PC-9 (cell line): ENCODE measurements around the gene LDHB. TPM values are rescaled to one million over a fixed set of nuclear protein-coding genes. Genes with fewer than 3 reads are reported as not detected.

Experiments
- BruUV-seq: library from RNA; stranded (reverse); fragments of 400-500 nt; replicated peaks from 2 replicates; lab custom pipeline; 2021; lab: Mats Ljungman, UMichigan
- CTCF ChIA-PET: fragments of 300-600 bp; sonication (Branson Sonifier 250); formaldehyde crosslinking; loops from one replicate; lab custom pipeline; 2022; ENCODE audit warnings: antibody characterized with exemption; lab: Charles Lee
- POLR2A ChIA-PET: fragments of 300-600 bp; sonication (Branson Sonifier 250); formaldehyde crosslinking; loops from one replicate; lab custom pipeline; 2022; ENCODE audit warnings: antibody characterized with exemption; ENCODE audit not compliant: unreplicated experiment; lab: Charles Lee
- DNase-seq, 2 experiments: peaks; one replicate each; pipeline versions ENCODE4 v3.0.0 to v3.0.0-alpha.2; 2015 to 2022; ENCODE audit warnings: mixed read lengths in 1 of 2
- H2AFZ ChIP-seq: fragments of 200-600 bp; sonication (generic); 2 replicates; pipeline ENCODE4 v1.8.1; 2017; ENCODE audit warnings: antibody characterized with exemption
- H3F3A ChIP-seq: fragments of 200-600 bp; sonication (generic); 2 replicates; pipeline ENCODE4 v1.8.1; 2017; ENCODE audit warnings: antibody characterized with exemption, mild to moderate bottlenecking, low read depth; ENCODE audit not compliant: insufficient read depth
- H3K27ac ChIP-seq: fragments of 200-600 bp; sonication (generic); 2 replicates; pipeline ENCODE4 v1.6.1; 2016; ENCODE audit warnings: mixed run types
- H3K27me3 ChIP-seq: fragments of 200-600 bp; sonication (generic); 2 replicates; pipeline ENCODE4 v1.6.1; 2016; ENCODE audit warnings: low read depth, mixed run types; ENCODE audit not compliant: insufficient read depth
- H3K36me3 ChIP-seq: fragments of 200-600 bp; sonication (generic); 2 replicates; pipeline ENCODE4 v1.6.1; 2016; ENCODE audit warnings: low read depth, mixed run types
- H3K4me1 ChIP-seq: fragments of 200-600 bp; sonication (generic); replicated peaks from 2 replicates; pipeline ENCODE4 v1.6.1; 2016; ENCODE audit warnings: mixed run types; ENCODE audit not compliant: insufficient read depth
- H3K4me2 ChIP-seq: fragments of 200-600 bp; sonication (generic); 2 replicates; pipeline ENCODE4 v1.6.1; 2017; ENCODE audit warnings: mixed run types
- H3K4me3 ChIP-seq: fragments of 200-600 bp; sonication (generic); 2 replicates; pipeline ENCODE4 v1.6.1; 2016; ENCODE audit warnings: mixed run types
- H3K79me2 ChIP-seq: fragments of 200-600 bp; sonication (generic); 2 replicates; pipeline ENCODE4 v1.6.1; 2017; ENCODE audit warnings: low read depth, mixed run types
- H3K9me2 ChIP-seq: fragments of 200-600 bp; sonication (generic); 2 replicates; pipeline ENCODE4 v1.8.1; 2017; ENCODE audit warnings: mild to moderate bottlenecking; ENCODE audit not compliant: insufficient read depth
- H3K9me3 ChIP-seq: fragments of 200-600 bp; sonication (generic); 2 replicates; pipeline ENCODE4 v1.8.1; 2016; ENCODE audit warnings: low read depth; ENCODE audit not compliant: insufficient read depth
- H4K20me1 ChIP-seq: fragments of 200-600 bp; sonication (generic); 2 replicates; pipeline ENCODE4 v1.8.1; 2017; ENCODE audit not compliant: insufficient read depth
- CTCF ChIP-seq: fragments of 200-600 bp; sonication (generic); conservative IDR thresholded peaks from 2 replicates; pipeline ENCODE4 v1.6.1; 2017; ENCODE audit warnings: mixed run types, antibody characterized with exemption, mild to moderate bottlenecking, moderate library complexity
- EZH2 ChIP-seq: fragments of 200-600 bp; sonication (generic); IDR thresholded peaks from 2 replicates; pipeline ENCODE4 v1.8.0; 2017; ENCODE audit warnings: antibody characterized with exemption, low read depth
- intact Hi-C: fragments of 100-400 bp; cut with micrococcal nuclease; formaldehyde crosslinking; loops from one replicate; pipeline ENCODE4 v1.10.0; 2022; ENCODE audit not compliant: unreplicated experiment
- total RNA-seq: library from RNA; stranded (reverse); gene quantifications from 2 replicates; pipeline ENCODE4 v1.2.3, GENCODE V29; 2021

LDHB gene
- total RNA-seq, 1 experiment from 2014 or later, result 994 TPM

- Histone ChIP-seq H3K4me2 (no peak overlapping the region), H3K27me3 (no peaks in the 10 kb centered on the region), H3F3A (no peaks in the 10 kb centered on the region), H3K36me3 (no peaks in the 10 kb centered on the region), H3K79me2 (no peaks in the 10 kb centered on the region), H3K4me1 (no peaks in the 10 kb centered on the region), H3K27ac (no peak overlapping the region), H4K20me1 (no peaks in the 10 kb centered on the region; the same call in 1 of the 2 replicates), H3K9me2 (no peaks in the 10 kb centered on the region), H3K4me3 (no peak overlapping the region), H3K9me3 (no peaks in the 10 kb centered on the region), H2AFZ (no peak overlapping the region)
- intact Hi-C loops, result no loop called here
- CTCF ChIA-PET, result no interaction called here
- TF ChIP-seq EZH2 (no peak), CTCF (no peak)
- no peak for DNase-seq
- no TSS peak for BruUV-seq
- POLR2A ChIA-PET, result interaction anchor here (0.6 kb wide), 1 partner anchor 110 kb away, joined by 6 read pairs; no protein-coding TSS in a partner anchor
These were observed 42.2 kb downstream of the LDHB start for GRCh38 chr12:21615431-21615830.

- TF ChIP-seq EZH2, result no peak
- no peak for TF ChIP-seq CTCF
These were observed 43.1 kb downstream of the LDHB start for GRCh38 chr12:21614506-21614905.

GRCh38 chr12:21613931-21614330 lies 43.7 kb downstream of the LDHB start:
- no peaks in the 10 kb centered on the region for H3F3A ChIP-seq
- no peak for TF ChIP-seq EZH2
- no peak for TF ChIP-seq CTCF
- CTCF ChIA-PET, result no interaction called here

More at GRCh38 chr12:21614506-21614905, 43.1 kb downstream of the LDHB start:
- Histone ChIP-seq H2AFZ (no peak overlapping the region), H3K27me3 (no peaks in the 10 kb centered on the region), H3K9me2 (no peaks in the 10 kb centered on the region), H4K20me1 (no peaks in the 10 kb centered on the region; the same call in 1 of the 2 replicates), H3K4me2 (no peak overlapping the region), H3K4me3 (no peak overlapping the region), H3K27ac (no peak overlapping the region), H3K36me3 (no peaks in the 10 kb centered on the region), H3K4me1 (no peaks in the 10 kb centered on the region), H3F3A (no peaks in the 10 kb centered on the region), H3K9me3 (no peaks in the 10 kb centered on the region), H3K79me2 (no peaks in the 10 kb centered on the region)
- BruUV-seq, result no TSS peak
- CTCF ChIA-PET, result no interaction called here
- DNase-seq, result no peak
- POLR2A ChIA-PET, result no interaction called here
- intact Hi-C loops, result no loop called here

More at GRCh38 chr12:21613931-21614330, 43.7 kb downstream of the LDHB start:
- Histone ChIP-seq H3K9me3 (no peaks in the 10 kb centered on the region), H3K4me1 (no peaks in the 10 kb centered on the region), H3K9me2 (no peaks in the 10 kb centered on the region), H3K79me2 (no peaks in the 10 kb centered on the region), H4K20me1 (no peaks in the 10 kb centered on the region; the same call in 1 of the 2 replicates), H3K4me2 (no peak overlapping the region), H3K4me3 (no peak overlapping the region), H3K27me3 (no peaks in the 10 kb centered on the region), H3K27ac (no peak overlapping the region), H3K36me3 (no peaks in the 10 kb centered on the region), H2AFZ (no peak overlapping the region)
- no TSS peak for BruUV-seq
- no peak for DNase-seq
- POLR2A ChIA-PET, result no interaction called here
- intact Hi-C loops, result no loop called here
